Measurements from ENCODE around the gene ZNF611.
"Not testable (repeated sequence)": the region's sequence is repeated elsewhere in the genome, so short reads cannot be mapped to it uniquely, and the experiment has no call there.

Gene ZNF611

DNA sequence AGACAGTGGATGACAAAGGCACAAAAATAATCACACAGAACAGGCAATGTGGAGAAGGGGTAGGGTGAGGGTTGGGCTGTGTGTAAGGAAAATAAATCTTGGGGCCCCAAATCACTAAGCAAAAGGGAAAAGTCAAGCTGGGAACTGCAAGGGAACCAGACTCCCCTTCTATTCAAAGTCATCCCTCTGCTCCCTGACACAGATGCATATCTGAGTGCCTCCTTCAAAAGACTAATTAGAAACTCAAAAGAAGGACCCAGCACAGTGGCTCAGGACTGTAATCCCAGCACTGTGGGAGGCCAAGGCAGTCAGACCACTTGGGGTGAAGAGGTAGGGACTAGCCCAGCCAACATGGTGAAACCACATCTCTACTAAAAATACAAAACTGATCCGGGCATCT lies 18.3 kb downstream of the ZNF611 start:
- no peak for DNase-seq (ENCODE audit: low read depth in 2 of 2)

DNA sequence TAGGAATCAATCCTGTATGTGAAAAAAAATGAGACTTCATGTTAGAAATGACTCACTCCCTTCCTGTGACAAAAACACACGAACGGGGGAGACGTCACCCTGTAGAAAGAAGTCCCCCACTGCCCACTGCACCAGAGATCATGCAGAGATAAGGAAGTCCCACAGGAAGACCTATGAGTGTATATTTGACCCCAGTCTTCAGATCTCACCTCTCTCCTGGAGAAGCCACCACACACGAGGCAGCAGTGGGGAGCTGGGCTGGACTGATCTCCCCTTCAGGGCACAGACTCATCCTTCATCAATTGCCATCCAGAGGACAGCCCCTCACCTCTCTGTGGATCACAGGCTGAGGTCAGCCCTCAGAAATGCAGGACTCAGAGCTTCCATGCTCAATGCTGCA lies 18.9 kb downstream of the ZNF611 start:
- not testable (repeated sequence) for DNase-seq (ENCODE audit: low read depth in 2 of 2)

DNA sequence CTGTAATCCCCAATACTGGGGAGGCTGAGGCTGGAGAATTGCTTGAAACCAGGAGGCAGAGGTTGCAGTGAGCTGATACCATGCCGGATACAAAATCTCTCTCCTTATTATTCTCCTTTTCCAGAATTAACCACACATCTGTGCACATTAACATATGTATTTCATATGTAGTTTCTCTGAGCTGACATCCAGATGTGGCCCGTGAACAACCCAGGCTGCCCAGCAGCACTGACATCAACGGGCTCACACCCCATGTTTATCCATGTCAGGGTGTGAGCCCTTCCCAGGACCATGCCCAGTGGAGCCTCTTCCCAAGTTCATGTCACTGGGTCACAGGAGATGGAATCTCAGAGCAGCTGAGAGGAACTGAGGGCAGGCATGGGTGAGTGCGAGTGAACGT lies 19.5 kb downstream of the ZNF611 start:
- DNase-seq (ENCODE audit: low read depth in 2 of 2), result not testable (repeated sequence)

DNA sequence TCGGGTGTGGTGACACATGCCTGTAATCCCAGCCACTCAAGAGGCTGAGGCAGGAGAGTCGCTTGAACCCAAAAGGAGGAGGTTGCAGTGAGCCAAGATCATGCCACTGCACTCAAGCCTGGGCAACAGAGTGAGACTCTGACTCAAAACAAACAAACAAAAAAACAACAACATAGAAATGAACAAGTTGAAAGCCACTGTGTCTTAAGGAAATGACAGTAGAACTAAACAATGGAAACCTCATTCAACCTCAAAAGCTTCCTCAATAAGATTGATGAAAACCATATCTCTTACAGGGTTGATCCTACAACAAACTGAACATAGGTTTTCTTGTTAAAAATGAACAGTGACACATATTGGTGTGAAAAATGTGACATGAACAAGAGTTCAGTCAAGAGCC lies 21.8 kb downstream of the ZNF611 start:
- DNase-seq (ENCODE audit: low read depth in 2 of 2), result not testable (repeated sequence)

DNA sequence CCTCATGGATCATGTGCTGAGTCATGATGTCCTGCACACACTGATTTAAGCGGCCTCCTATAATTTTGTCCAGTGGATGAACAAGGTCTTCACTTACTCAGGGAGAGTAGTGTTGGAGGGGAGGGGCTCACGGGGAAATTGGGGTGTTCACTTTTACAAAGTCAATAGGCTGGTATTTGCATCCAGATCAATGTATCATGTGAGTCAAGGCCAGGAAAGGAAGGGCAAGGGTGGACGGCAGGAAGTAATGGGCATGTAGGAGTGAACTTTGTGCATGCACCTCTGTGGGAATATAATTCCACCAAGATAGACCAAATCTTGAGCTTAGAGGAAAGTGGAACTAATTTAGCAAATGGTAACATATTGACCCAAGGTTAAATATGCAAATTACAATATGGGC lies 23.2 kb downstream of the ZNF611 start:
- DNase-seq (ENCODE audit: low read depth in 2 of 2), result not testable (repeated sequence)

DNA sequence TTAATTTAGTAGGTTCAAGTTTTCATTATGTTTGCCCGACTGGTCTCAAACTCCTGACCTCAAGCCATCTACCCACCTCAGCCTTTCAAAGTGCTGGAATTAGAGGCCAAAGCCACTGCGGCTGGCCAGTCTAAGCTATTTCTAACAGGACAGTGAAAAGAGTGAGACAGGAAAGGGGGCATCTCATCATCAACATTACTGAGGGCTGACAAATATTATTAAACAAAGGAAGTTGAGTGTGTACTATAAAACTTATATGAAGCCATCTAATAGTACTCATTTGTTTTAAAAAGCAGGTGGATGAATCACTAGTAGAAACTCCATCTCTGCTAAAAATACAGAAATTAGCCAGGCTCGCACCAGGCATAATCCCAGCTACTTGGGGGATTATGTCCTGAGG lies 24.3 kb downstream of the ZNF611 start:
- DNase-seq (ENCODE audit: low read depth in 2 of 2), result no peak

DNA sequence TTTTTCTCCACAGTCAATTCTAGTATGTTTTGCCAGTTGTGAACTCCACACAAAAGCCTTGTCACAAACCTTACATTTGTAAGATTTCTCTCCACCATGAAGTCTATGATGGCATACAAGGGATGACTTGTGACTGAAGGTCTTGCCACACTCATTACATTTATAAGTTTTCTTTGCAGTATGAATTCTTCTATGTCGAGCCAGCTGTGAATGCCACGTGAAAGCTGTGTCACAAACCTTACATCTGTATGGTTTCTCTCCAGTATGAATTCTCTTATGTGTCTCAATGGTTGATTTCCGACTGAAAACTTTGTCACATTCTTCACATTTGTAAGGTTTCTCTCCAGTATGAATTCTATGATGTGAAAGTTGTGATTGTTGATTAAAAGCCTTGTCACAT lies 29.2 kb downstream of the ZNF611 start:
- DNase-seq (ENCODE audit: low read depth in 2 of 2), result not testable (repeated sequence)

DNA sequence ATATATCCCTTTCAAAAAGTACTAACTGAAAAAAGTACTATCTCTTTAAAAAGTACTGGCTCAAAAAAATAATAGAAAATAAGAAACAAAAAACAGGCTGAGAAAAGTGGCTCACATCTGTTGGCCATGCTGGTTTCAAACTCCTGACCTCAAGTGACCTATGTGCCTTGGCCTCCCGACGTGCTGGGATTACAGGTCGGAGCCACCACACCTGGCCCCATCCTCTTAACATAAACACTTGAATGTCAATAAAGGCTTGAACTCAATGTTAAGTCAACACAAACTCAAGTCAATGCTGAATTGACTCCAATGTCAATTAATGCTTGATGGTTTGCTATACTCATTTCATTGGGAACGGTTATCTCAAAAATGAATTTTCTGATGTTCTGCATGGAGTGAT lies 30.9 kb downstream of the ZNF611 start:
- no peak for DNase-seq (ENCODE audit: low read depth in 2 of 2)

DNA sequence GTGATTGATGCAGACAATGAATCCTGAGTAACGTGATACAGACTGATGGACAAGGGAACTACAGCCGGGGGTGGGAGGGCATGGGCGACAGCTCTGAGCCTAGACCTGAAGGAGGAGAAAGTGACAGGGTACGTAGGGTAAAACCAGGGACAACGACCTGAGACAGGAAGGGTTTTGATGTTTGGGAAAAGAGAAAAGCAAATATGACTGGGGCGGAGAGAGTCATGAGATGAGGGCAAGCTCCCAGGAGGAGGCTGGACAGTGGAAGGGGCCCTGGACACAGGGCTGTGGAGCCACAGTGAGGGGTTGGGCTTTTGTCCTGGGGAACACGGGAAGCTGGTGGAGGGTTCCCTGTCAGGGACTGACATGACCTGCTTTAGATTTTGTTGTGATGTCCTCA lies 34.2 kb downstream of the ZNF611 start:
- no peak for DNase-seq (ENCODE audit: low read depth in 2 of 2)

DNA sequence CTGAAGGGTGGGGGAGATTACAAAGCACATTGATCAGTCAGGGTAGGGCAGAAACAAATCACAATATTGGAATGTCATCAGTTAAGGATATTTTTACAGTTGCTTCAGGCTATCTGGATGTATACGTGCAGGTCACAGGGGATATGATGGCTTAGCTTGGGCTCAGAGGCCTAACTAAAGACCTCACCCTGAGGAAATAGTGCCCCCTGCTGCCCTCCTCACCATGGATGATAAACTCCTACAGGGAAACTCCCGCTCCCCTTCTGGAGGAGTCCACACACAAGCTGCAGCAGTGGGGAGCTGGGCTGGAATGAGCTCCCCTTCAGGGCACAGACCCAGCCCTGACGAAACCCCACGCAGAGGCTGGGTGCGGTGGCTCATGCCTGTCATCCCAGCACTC lies 35.3 kb downstream of the ZNF611 start:
- not testable (repeated sequence) for DNase-seq (ENCODE audit: low read depth in 2 of 2)

DNA sequence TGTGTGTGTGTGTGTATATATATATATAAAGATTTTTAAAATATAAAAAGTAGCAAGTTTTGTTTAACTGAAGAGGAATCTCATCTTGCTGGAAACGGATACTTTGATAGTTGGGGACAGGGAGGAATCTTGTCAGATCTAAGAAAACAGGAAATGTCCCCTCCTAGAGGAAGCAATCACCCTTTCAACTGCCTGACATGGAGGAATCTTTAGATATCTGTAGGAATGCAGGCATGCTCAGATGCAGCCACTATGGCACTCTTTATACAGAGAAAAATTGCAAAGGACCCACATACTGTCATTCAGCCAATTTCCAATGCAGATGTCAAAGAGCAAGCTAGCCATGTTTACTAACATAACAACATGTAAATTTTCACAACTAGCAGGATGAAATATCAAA lies 38.8 kb downstream of the ZNF611 start:
- no peak for DNase-seq (ENCODE audit: low read depth in 2 of 2)

DNA sequence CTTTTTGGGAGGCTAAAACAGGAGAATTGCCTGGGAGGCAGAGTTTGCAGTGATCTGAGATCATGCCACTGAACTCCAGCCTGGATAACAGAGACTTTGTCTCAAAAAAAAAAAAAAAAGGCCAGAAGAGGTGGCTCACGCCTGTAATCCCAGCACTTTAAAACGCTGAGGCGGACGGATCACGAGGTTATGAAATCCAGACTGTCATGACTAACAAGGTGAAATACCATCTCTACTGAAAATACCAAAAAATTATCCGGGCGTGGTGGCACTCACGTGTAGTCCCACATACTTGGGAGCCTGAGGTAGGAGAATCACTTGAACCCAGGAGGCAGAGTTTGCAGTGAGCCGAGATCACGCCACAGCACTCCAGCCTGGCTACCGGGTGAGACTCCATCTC lies 39.9 kb downstream of the ZNF611 start:
- no peak for DNase-seq (ENCODE audit: low read depth in 2 of 2)

DNA sequence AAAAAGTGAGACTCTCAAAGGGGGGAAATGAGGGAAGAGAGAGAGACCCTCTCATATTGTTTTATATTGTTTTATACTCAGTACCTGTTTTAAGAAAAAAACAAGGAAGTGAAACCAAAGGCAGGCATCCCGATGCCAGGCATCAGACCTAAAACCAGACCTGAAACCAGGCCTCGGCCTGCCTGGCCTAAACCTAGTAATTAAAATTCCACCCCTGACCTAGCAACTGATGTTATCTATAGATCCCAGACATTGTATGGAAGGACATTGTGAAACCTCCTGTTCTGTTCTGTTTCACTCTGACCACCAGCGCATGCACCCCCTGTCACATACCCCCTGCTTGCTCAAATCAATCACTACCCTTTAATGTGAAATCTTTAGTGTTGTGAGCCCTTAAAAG lies 40.6 kb downstream of the ZNF611 start:
- not testable (repeated sequence) for DNase-seq (ENCODE audit: low read depth in 2 of 2)

DNA sequence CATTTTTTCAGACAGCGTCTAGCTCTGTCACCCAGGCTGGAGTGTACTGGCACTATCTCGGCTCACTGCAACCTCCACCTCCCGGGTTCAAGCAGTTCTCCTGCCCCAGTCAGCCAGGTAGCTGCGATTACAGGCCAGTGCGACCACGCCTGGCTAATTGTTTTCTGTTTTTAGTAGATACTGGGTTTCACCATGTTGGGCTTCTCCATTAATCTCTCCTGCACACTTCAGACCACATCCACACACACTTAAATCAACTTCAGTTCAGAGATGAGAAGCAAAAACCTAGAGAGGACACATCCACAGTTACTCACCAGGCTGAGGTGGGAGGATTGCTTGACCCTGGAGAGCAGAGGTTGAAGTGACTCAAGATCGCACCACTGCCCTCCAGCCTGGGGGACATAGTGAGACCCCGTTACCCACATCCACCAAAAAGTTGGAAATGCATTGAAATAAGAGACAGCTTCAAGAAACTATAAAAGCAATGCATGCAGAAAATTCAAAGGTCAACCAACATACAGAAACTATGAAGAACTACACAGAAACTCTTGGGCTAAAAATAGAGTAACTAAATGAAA lies 42.3 kb downstream of the ZNF611 start:
- DNase-seq (ENCODE audit: low read depth in 2 of 2), result no peak

DNA sequence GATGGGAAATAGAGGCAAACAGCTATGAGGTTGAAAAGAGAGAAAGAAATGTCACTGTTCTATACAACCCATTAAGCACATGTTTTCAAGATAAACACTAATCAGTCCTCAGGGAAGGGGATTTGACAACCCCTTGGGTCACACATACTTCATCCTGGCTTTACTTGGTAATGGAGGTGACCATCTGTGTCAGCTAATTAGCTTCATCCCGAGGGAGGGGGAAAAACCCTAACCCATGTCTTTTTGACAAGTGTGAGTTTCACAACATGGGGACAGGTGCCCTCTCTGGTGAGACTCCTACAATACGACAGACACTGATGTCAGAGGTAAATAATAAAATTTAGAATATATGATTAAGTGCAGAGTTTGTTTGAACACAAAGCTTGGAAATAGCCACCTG lies 43.1 kb downstream of the ZNF611 start:
- DNase-seq (ENCODE audit: low read depth in 2 of 2), result no peak

DNA sequence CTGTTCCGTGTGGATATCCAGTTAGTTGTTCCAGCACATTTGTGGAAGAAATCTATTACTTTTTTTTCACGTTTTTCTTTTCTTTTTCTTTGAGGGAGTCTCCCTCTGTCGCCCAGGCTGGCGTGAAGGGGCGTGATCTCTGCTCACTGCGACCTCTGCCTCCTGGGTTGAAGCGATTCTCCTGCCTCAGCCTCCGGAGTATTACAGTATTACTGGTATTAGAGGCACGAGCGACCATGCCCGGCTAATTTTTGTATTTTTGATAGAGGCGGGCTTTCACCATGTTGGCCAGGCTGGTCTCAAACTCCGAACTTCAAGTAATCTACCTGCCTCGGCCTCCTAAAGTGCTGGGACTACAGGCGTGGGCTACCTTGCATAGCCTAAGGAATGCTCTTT lies 43.6 kb downstream of the ZNF611 start:
- DNase-seq (ENCODE audit: low read depth in 2 of 2), result no peak

DNA sequence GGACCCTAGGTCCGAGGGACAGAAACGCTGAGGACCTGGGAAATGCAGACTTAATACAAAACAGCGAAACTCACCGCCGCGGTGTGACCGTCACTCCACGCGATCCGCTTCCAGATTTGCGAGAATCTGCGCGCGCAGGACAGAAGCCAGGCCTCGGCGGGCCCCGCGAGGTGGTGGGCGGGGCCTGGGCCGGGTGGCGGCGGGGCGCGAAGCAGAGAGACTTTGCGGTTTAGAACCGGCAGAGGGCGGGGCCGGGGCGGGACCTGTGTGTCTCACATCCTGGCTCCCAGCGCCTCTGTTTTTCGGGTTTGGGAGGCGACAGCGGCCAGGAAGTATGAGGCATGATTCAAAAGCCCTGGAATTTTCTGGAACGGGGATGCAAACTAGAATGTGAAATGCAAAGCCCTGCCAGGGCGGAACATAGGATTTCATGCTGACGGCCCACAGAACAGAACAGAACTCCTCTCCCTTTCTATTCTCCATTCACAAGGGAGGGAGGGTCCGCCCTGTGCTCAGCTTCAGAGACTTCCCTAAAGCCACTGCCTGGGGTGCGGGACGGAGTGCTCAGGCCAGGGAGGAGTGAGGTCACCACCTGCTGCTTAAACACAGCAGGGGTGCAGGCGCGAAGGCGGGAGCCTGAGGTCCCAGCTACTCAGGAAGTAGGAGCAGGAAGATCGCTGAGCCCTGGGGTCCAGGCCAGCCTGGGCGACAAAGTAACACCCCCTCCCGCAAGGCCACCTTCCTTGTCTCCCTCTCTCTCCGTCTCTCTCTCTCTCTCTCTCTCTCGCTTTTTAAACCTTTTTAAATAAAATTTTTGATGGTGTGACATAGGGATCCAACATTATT lies 44.3 kb downstream of the ZNF611 start:
- peak; percentile 81 to 87 for DNase-seq (ENCODE audit: low read depth in 2 of 2)

DNA sequence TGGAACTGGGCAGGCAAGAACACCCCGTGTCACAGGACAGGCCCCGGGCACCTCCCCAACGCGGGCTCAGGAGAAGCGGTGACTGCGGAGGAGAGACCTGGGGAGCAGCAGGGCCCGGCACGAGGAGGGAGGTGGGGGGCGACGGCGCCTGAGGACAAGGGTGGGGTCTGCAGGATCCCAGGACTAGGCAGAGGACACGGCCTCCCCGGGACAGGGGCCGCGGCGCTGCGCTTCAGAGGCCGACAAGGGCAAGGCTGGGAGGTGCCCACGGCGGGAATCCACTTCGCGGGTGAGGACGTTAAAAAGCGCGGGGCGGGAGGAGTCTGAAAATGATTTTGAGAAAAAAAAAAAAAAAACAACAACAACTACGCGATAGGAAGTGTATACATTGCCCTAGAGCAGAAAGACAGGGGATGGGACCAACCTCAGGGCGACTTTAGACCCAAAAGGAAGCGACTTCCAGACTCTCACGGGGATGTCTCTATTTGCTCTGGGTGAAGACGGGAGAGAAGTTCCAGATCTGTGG lies 44.9 kb downstream of the ZNF611 start:
- peak; percentile 16 to 26 for DNase-seq (ENCODE audit: low read depth in 2 of 2)

DNA sequence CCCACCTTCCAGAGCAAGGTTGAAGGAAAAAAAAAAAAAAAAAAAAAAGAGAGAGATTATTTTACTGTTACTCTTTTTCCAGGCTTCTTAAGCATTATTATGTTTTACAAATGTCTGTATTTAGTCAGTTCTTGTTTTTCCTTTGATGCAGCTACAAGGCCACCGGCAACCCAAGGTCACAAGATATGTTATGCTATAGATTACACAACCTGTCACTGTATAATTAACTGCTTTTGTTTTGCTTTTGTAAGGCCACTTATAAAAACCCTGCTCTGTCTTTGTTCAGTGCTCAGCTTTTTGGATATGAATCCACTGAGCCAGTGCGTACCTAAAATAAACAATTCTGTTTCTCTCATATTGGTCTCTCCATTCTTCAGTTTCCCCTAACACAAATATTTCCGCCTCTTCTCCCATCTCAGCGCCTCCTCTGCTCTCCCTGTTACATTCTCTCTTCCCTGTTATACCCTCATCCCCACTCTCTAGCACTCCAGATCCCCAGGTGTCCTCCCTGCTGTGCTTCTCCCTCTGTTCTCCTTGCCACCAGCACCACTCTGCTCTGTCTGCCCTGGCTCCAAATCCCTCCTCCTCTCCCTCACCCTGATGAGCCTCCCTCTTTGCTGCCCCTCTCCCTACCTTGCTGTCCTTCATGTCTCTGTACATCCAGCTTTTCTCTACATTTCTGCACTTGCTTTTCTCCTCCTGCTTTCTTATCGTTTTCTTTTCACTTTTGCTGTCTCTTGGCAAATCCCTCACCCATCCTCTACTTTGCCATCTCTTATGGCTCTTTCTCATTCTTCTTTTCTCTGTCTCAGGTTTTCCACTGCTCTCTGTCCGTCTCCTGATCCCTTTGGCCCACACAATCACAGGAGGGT lies 45.7 kb downstream of the ZNF611 start:
- not testable (repeated sequence) for DNase-seq (ENCODE audit: low read depth in 2 of 2)

DNA sequence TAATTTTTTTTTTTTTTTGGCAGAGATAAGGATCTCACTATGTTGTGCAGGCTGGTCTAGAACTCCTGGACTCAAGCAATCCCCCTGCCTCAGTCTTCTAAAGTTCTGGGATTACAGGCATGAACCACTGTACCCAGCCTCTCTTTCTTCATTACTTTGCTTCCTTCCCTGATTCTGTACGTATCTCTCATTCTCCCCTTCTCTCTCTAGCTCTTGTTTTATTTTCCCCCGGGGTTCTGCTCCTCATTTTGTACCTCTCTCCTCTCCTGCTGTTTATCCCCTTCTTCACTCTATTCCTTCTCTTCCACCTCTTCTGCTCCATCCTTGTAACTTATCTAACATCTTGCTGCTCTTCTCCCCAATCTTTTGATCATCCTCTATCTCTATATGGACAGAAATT lies 46.5 kb downstream of the ZNF611 start:
- DNase-seq (ENCODE audit: low read depth in 2 of 2), result no peak

DNA sequence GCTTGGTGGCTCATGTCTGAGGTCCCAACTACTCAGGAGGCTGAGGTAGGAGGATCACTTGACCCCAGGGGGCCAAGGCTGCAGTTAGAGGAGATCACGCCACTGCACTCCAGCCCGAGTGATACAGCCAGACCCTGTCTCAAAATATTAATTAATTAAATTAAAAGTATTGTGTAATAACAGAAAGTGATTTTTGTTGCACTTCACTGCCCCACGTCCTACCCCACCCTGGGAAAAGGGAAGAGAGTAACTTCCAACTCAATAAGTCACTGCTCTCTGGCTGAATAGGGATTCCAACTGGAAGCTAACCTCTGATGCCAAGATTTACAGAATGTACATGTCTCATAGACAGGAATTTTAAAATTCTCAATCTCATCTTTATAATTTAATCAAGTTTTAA lies 47.2 kb downstream of the ZNF611 start:
- no peak for DNase-seq (ENCODE audit: low read depth in 2 of 2)

DNA sequence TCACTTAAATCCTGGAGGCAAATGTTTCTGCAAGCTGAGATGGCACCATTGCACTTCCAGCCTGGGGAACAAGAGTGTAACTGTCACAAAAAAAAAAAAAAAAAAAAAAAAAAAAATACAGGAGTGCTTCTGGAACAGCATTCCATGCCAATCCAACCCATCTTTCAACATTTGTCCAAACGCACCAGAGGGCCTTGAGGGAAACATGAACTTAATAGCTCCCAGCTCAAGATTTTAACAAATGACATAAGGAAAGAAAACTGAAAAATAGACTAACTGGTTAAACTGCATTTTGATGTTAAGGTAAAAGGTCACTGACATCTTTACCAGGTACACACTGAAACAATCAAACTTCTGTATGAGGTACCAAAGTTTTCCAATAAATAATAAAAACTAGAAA lies 49.0 kb downstream of the ZNF611 start:
- no peak for DNase-seq (ENCODE audit: low read depth in 2 of 2)

All from stimulated activated CD4-positive, alpha-beta T cell treated with anti-CD3 and anti-CD28 coated beads, Interleukin-12 subunit alpha, Interleukin-12 subunit beta, amount 100 ng/mL, for 24 hours (primary cell).